ENCODE results near the gene EFEMP2.
"Not testable (repeated sequence)": the region's sequence is repeated elsewhere in the genome, so short reads cannot be mapped to it uniquely, and the experiment has no call there.

Gene EFEMP2

GRCh38 chr11:65900125-65900898, 27.7 kb upstream of the EFEMP2 start, which contains the start of gene FOSL1:
Gene FOSL1 (minus strand): TSS chr11:65900388. CDS start chr11:65900339, 49 bp downstream.
- FAIRE-seq: no peak

GRCh38 chr11:65899356-65900124, 26.9 kb upstream of the EFEMP2 start:
- FAIRE-seq: no peak

- FAIRE-seq: no peak
These were observed 26.2 kb upstream of the EFEMP2 start for GRCh38 chr11:65898656-65899355.

GRCh38 chr11:65897020-65897471, 24.4 kb upstream of the EFEMP2 start:
- FAIRE-seq: no peak

GRCh38 chr11:65896034-65896999, 23.7 kb upstream of the EFEMP2 start:
- no peak for FAIRE-seq

GRCh38 chr11:65895482-65895981, 22.9 kb upstream of the EFEMP2 start:
- FAIRE-seq: no peak

GRCh38 chr11:65894034-65894591, 21.5 kb upstream of the EFEMP2 start:
- no peak for FAIRE-seq

GRCh38 chr11:65892661-65893317, 20.2 kb upstream of the EFEMP2 start:
- FAIRE-seq: no peak

- not testable (repeated sequence) for FAIRE-seq
These were observed 19.5 kb upstream of the EFEMP2 start for GRCh38 chr11:65892137-65892540.

- FAIRE-seq: no peak
These were observed 18.9 kb upstream of the EFEMP2 start for GRCh38 chr11:65891219-65892136.

- FAIRE-seq: no peak
These were observed 18.0 kb upstream of the EFEMP2 start, which contains the start of gene CCDC85B for GRCh38 chr11:65890324-65891218. Gene CCDC85B (plus strand): TSS chr11:65890673. CDS start chr11:65890784, 111 bp downstream.

- no peak for FAIRE-seq
These were observed 15.7 kb upstream of the EFEMP2 start, which contains the start of gene FIBP for GRCh38 chr11:65888163-65888814. Gene FIBP (minus strand): TSS chr11:65888471. CDS start chr11:65888418, 53 bp downstream.

- FAIRE-seq: no peak
These were observed 15.1 kb upstream of the EFEMP2 start for GRCh38 chr11:65887723-65888162.

- no peak for FAIRE-seq
These were observed 14.5 kb upstream of the EFEMP2 start for GRCh38 chr11:65886826-65887722.

GRCh38 chr11:65885808-65886536, 13.4 kb upstream of the EFEMP2 start:
- FAIRE-seq: no peak

- FAIRE-seq: no peak
These were observed 12.6 kb upstream of the EFEMP2 start for GRCh38 chr11:65885231-65885630.
